Measurements from ENCODE around the gene EXOC6. TPM values are rescaled to one million over a fixed set of nuclear protein-coding genes. Genes with fewer than 3 reads are reported as not detected.
A peak's percentile ranks its signal among the peaks of the same experiment; 100 is the strongest.

EXOC6 gene
- total RNA-seq, 1 experiment from 2014 or later: 17.0 TPM

GRCh38 chr10:93077860-93078337, 229.6 kb downstream of the EXOC6 start:
- Histone ChIP-seq H3K27me3 (ENCODE audit: control insufficient read depth, insufficient read depth, low read length) (peaks cover 22% of the 10 kb centered on the region), H3K9me3 (ENCODE audit: control insufficient read depth, insufficient read depth, low read depth, low read length) (no peaks in the 10 kb centered on the region), H3K36me3 (ENCODE audit: control insufficient read depth, insufficient read depth, low read length) (no peaks in the 10 kb centered on the region), H3K4me3 (ENCODE audit: low read depth in 2 of 2, low read length in 2 of 2) (no peak overlapping the region), H3K4me1 (ENCODE audit: control insufficient read depth, insufficient read depth, low read length) (peaks cover 4% of the 10 kb centered on the region), H3K27ac (ENCODE audit: low read length) (no peak overlapping the region)
- intact Hi-C loops (cut with micrococcal nuclease; ENCODE audit: unreplicated experiment): loop anchor here (10.0 kb wide), 1 partner anchor 193 kb away; no protein-coding TSS in a partner anchor
- ATAC-seq (no peak), DNase-seq (ENCODE audit: low read depth, low spot score) (no peak)
- no TSS peak for BruUV-seq (replicated peaks)
- ChIA-PET CTCF (no interaction called here), POLR2A (no interaction called here)
- TF ChIP-seq TCF7L2 (IDR thresholded peaks at IDR 0.05; ENCODE audit: low read depth, low read length) (no peak), REST (IDR thresholded peaks at IDR 0.05; ENCODE audit: insufficient read depth in 1 of 2, low read depth in 2 of 2, low read length in 1 of 2) (no peak), SIN3A (IDR thresholded peaks at IDR 0.05; ENCODE audit: borderline replicate concordance, insufficient read depth, low read depth, low read length) (no peak), POLR2AphosphoS5 (IDR thresholded peaks at IDR 0.05; ENCODE audit: low read depth, low read length) (no peak), CTCF (IDR thresholded peaks at IDR 0.05) (no peak)
- in situ Hi-C loops (cut with HindIII; ENCODE audit: low pct_unique_long_range_greater_than_20kb, low sequenced_read_pairs): no loop called here

- ATAC-seq: peak; percentile 50; the same call in 1 of the 2 replicates
Measured at GRCh38 chr10:93079663-93080349, 231.5 kb downstream of the EXOC6 start.

More at GRCh38 chr10:93079663-93080349, 231.5 kb downstream of the EXOC6 start:
- intact Hi-C loops (cut with micrococcal nuclease; ENCODE audit: unreplicated experiment) (loop anchor here (2.0 to 10.0 kb wide), 2 partner anchors 195 to 209 kb away; no protein-coding TSS in a partner anchor), in situ Hi-C loops (cut with HindIII; ENCODE audit: low pct_unique_long_range_greater_than_20kb, low sequenced_read_pairs) (no loop called here)
- Histone ChIP-seq H3K27me3 (ENCODE audit: control insufficient read depth, insufficient read depth, low read length) (peaks cover 16% of the 10 kb centered on the region), H3K36me3 (ENCODE audit: control insufficient read depth, insufficient read depth, low read length) (no peaks in the 10 kb centered on the region), H3K9me3 (ENCODE audit: control insufficient read depth, insufficient read depth, low read depth, low read length) (no peaks in the 10 kb centered on the region), H3K4me1 (ENCODE audit: control insufficient read depth, insufficient read depth, low read length) (no peaks in the 10 kb centered on the region), H3K4me3 (ENCODE audit: low read depth in 2 of 2, low read length in 2 of 2) (peak overlapping the region in 1 of 2 experiments; percentile 43; a peak in 3 of 4 replicates), H3K27ac (ENCODE audit: low read length) (no peak overlapping the region)
- DNase-seq (ENCODE audit: low read depth, low spot score): no peak
- no TSS peak for BruUV-seq (replicated peaks)
- POLR2A ChIA-PET: no interaction called here
- CTCF ChIA-PET: interaction anchor here (0.6 to 1.5 kb wide), 2 partner anchors 210 to 403 kb away, joined by 4 to 6 read pairs; no protein-coding TSS in a partner anchor
- TF ChIP-seq TCF7L2 (IDR thresholded peaks at IDR 0.05; ENCODE audit: low read depth, low read length) (no peak), POLR2AphosphoS5 (IDR thresholded peaks at IDR 0.05; ENCODE audit: low read depth, low read length) (no peak), CTCF (IDR thresholded peaks at IDR 0.05) (no peak), SIN3A (IDR thresholded peaks at IDR 0.05; ENCODE audit: borderline replicate concordance, insufficient read depth, low read depth, low read length) (no peak), REST (IDR thresholded peaks at IDR 0.05; ENCODE audit: insufficient read depth in 1 of 2, low read depth in 2 of 2, low read length in 1 of 2) (no peak)
